GM21576 (cell line): ENCODE data around the gene ALPK3.
"Not testable (repeated sequence)": the region's sequence is repeated elsewhere in the genome, so short reads cannot be mapped to it uniquely, and the experiment has no call there.

Experiments
- ATAC-seq: cut with Tn5 transposase; IDR thresholded peaks from one replicate; pipeline ENCODE4 v1.9.1; 2021; ENCODE audit warnings: mild to moderate bottlenecking, moderate library complexity; ENCODE audit not compliant: unreplicated experiment

ALPK3 gene

DNA sequence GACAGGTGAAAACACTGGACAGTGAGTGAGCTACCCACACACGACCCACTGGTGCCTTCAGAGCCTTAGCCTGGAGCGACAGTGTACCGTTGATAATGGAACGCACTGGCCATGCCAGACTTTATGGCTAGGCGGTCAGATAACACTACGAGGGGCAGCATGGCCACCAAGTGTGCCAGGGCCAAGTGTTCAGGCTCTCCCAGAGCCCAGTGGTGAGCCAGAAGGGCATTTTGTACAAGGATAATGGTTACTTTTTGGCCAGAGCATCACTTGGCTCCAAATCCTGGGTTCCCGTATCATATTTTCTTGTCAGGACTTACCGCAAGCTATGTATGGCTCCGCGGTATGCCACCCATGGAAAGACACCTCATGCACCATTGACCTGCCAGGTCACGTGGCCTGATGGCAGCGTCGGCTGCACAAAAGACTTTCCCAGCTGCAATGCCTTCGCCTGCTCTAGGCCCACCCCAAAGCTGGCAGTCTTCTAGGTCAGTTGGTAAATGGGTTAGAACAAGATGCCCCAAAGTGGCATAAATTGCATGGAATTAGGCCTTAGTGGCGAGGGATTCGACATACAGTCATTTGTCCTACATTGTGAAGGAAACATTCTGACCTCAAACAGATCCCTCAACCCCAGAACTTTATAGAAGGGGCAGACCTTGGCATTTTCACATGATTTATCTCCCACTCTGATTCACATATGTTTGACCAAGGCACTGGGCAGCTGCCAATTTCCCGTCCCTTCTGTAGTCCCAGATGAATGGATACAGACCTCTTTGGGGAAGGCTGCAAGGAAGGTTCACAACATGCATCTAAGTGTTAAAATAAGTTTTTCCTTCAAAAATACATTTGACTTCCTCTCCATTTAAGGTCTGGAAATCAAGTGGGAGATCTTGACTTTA, 55.1 kb downstream of the ALPK3 start:
- no peak for ATAC-seq

DNA sequence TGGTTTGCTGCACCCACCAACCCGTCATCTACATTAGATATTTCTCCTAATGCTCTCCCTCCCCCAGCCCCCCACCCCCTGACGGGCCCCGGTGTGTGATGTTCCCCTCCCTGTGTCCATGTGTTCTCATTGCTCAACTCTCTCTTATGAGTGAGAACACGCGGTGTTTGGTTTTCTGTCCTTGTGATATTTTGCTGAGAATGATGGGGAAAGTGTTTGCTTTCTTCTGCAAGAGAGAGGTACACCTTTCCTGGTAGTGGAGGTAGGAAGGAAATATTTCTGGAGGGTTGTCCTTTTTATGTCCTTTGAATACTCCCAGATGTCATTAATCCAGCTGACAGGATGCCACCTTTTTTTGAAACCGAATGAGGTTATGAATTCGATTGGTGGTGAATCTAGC, 56.8 kb downstream of the ALPK3 start:
- ATAC-seq, result no peak

DNA sequence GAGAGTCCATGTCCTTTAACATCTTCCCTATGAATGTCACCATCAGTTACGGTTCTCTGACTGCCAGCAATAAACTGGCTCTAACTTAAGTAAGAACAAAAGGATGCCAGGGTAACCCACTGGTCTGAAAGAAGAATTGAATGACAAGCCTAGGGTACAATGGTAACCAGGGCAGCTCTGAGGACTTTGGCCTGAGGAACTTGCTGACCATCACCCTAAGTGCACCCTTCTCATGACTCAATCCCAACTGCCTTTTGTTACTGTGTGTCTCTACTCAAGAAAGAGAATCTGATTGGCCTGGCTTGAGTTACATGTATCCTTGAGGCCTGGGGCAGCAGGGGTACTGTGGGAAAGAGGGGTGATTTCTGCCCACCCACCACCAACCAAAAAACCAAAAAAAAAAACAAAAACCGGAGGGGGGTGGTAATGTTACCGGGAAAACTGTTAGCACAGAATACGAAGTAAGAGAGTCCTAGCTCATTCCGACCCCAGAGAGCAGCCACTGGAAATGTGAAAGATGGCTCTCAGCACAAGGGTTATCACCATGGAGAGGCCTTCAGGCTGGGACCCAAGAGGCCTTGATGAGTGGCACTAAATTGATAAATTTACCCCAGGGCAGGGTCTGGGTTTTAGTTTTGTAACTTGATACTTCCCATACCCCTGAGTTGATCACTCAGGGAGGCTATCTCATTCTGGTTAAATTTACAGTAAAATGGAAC, 58.0 kb downstream of the ALPK3 start:
- no peak for ATAC-seq

DNA sequence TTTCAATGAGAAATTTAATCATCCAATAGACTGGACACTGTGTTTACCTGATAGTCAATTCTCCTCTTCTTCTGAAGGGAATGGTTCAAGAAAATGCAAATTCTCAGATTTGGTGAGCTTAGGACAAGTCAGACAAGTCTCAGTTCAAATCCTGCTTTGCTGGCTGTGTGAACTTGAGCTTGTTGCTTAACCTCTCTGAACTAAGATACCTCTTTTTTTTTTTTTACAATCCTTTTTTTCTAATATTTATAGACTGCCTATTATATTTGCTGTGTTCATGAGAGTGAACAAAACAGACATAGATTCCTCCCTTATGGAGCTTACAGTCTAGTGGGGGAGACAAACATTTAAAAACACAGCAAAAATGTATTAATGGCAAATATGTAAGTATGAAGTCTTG, 59.1 kb downstream of the ALPK3 start:
- no peak for ATAC-seq

DNA sequence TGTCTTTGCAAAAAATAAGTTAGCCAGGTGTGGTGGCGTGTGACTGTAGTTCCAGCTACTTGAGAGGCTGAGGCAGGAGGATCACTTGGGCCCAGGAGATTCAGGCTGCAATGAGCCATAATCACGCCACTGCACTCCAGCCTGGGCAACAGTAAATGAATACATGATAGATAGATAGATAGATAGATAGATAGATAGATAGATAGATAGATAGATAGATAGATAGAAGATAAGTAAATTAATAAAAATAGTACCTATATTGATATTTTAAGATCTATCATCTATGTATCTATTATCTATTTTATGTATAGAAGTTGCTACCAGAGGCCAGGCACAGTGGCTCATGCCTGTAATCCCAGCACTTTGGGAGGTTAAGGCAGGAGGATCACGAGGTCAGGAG, 60.5 kb downstream of the ALPK3 start:
- not testable (repeated sequence) for ATAC-seq

DNA sequence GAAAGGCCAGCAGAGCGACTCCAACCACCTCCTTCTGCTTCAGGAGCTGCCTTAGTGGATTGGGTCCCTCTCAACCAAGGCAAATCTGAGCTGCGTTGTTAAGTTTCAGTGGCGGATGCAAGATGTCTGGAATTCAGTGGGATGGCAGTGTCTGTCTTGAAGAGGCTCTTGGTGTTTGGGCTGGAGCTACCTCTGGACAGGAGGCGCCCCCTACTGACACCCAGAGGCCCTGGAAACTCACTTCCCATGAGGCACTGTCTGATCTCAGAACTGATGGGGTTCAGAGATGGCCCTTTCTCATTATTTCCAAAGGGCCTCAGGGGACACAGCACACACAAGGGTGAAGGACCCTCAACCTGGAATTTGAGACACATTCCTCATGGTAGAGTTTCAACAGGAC, 61.3 kb downstream of the ALPK3 start:
- ATAC-seq, result no peak

DNA sequence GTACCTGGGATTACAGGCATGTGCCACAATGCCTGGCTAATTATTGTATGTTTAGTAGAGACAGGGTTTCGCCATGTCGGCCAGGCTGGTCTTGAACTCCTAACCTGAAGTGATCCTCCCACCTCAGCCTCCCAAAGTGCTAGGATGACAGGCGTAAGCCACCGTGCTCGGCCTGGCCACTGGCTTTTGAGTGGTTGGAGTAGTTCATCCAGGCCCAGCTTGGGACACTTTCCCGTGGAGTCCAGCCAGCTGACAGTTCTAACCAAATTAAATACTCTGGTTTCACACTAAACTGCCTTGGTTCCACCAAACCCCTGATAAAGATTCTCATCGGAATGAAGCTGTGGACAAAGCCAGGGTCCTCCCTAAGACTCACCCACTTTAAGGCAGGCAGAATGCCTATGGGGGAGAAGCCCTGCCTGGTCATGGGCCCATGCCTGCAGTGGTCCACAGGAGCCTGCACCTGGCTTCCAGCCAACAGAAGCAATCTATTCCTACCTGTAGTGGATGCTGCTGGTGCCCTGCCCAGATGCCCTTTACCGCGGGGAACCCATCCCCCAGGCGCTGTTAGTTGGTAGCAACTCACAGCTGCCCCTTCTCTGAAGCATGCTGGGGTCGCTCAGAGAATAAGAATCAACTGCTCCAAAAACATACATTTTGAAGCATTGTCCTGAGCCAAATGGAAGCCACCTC, 62.1 kb downstream of the ALPK3 start:
- no peak for ATAC-seq

DNA sequence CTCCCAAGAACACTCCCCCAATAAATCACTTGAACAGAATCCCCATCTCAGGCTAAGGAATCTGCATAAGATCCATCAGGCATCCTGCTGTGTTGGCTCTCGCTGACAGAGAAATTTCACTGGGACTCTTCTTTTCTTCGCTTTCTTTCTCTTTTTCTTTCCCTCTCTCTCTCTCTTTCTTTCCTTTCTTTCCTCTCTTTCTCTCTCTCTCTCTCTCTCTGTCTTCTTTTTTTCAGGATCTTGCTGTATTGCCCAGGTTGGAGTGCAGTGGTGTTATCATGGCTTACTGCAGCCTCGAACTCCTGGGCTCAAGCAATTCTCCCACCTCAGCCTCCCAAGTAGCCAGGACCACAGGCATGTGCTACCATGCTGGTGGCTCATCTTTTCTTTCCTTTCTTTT, 62.9 kb downstream of the ALPK3 start:
- no peak for ATAC-seq

DNA sequence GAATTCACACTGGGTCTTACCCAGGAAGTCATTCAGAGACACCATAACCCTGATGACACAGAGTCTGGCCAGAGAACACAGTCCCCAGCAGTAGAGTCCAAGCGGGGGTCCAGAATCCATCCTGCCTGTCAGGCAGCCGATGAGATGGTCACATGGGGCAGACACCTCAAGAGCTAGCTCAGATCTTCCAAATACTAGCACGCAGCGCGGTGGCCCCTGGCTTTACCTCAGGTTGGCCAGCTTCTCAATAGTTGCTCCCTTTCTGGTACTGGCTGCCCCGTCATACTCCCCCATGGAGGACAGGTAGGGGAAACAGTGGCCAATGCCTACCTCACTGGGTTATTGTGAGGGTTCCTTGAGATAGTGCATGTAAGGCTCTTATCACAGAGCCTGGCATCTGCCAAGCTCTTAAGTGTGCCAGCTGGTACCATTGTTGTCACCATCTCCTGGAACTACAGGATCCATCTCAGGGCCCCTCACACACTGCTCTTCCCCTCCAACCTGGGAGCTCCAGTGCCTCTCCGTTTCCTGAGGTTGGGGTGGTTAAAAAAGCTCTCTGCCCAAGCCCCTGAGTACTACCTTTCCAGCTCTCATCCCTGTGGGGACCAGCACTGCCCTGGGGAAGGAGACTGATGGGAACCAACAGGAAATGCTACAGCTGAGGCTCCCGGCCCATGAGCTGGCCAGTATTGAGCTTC, 63.8 kb downstream of the ALPK3 start:
- no peak for ATAC-seq

DNA sequence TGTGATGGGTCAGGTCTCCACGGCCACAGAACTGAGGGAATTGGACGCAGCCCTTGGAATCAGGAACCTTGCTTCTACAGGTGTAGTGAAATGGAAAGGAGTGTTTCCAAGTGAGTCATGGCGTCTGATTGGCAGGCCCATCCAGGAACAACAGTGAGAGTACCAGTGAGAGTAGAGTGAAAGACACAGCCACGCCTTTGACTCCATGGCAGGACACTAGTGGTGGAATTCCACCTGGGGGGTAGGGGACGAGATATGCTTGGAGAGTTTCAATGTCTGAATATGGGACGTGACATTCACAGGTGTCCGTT, 64.3 kb downstream of the ALPK3 start:
- ATAC-seq, result no peak

DNA sequence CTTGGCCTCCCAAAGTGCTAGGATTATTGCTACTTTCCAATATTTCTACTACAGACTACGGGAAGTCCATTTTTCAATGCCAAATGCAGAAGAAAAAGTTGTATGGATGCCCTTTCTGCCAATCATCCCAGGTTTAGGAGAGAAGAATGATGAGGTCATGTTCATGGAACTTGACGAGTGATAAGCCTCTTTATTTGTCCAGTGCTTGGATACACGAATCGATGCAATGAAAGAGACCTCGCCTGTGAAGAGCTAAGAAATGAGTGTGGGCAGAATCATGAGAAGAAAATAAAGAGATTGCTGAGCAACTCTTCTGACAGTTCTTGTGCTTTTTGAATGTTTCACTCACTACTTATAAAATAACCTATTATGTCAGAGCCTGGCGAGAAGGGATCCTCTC, 66.3 kb downstream of the ALPK3 start:
- no peak for ATAC-seq

DNA sequence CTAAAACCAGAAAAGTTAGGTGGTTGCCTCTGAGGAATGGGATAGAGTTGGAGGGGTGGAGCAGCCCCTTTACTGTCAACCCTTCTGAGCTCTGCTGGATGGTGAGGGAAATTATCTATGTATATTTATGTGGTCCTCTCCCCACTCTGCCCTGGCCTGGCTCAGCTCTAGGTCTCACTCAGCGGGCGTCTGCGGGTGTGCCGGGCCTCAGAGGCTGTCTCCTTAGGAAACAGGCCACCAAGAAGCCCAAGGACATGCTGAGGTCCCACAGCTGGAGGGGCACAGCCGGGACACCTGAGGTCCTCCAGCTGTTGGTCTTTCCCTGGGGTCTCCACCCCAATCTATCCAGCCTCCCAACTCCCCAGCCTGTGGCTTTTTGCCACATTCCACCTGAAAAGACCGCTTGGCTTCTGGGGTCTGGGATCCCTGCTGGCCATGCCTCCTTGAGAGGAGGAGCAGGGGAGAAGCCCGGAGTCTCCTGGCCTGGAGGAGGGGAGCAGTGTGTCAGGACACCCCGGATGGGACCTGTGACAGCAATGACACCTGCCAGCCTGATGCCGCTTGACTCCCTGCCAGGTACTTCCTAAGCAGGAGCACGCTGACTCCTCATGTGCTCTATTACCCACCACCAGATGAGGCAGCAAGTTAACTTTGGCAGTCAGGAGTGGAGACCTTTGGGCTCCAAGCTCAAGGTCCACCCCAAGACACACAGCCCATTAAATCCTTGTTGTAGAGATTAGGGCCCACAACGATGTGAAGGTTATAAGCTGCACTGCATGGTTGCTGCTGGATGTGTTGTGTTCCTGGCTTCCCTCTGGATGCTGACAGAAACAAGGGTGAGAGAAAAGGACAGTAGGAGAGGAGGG, 67.0 kb downstream of the ALPK3 start, which contains the start of gene SLC28A1:
TSS of gene SLC28A1 (plus strand) at position 747 of the 866 bp plus-strand sequence. CDS start 3,099 bp downstream, outside the sequence.
- ATAC-seq, result no peak

DNA sequence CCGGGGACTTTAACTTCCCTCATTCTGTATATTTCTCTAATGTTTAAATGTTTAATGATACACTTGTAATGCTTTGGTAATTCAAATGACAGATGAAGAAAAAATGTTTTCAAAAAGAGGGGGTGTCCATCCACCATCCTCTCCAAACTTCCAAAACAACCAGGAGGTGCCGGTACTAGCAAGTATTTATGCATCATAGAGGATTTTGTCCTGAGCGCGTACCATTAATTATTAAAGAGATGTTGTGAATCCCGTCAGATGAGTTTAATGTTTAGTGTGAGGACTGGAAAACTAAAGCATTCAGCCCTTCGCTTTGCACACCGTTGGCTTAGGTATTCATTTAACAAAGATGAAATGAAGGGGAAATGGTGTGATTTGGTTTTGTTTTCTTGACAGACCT, 68.6 kb downstream of the ALPK3 start:
- no peak for ATAC-seq

DNA sequence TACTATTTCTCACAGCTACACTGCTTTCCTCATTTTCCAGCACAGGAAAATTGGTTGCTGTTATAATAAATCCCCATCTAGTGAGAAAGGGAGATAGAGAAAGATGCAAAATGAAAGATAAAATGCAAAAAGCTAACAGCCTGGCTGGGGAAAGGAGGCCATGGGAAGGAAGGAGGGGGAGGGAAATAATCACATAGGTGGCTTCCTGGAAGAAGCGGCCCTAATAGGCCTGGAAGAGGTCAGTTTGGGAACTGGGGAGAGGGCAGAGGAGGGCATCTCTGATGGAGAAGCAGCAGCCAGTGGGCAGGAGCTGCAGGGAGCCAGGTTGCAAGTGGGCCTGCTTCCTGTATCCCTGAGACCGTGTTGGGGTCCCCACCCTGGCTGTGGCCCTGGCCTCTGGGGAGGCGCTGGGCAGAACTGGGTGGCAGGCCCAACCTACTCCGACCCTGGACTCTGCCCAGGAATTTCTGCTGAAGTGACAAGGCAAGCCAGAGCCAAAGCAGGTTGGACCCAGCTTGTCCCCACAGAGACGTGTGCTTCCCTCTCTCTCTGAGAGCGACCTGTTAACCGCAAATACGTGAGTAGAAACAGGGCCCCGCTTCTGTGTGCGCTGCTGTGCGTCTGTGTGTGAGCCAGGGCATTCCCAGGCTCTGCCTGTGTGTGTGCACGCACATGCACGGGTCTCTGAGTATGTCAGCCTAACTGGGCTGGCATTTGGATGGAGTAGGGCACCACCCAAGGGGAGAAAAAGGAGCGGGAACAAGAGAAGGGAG, 69.2 kb downstream of the ALPK3 start:
- no peak for ATAC-seq

DNA sequence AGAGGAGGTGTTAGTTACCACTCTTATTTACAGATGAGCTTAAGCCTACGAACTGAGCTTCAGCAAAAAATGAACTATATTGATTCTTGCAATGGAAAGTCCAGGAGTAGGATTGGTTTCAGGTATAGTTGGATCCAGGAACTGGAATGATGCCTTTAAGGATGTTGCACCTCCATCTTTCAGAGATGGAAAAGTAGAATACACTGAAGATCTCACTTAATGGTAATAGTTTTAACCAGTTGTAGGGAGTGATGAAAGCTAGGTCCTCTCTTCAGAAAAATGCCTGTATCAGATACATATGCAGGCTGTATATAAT, 69.8 kb downstream of the ALPK3 start:
- no peak for ATAC-seq

DNA sequence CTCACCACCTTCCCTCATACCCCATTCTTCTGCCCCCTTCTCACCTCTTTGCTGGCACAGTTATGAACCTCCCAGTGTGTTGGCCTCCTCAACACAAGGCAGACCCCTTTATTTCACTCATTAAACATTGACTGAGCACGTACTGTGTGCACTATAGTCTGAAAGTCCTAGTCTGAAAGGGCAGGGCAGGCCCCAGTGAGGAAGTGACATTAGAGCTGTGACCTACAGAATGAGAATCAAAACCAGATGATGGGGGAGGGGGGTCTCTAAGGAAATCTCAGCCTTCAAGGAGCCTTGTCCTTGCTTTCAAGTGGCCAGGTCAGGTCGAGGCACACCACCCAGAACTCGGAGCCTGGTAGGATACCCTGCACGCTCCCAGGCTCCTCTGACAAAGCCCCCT, 70.8 kb downstream of the ALPK3 start:
- ATAC-seq, result no peak

DNA sequence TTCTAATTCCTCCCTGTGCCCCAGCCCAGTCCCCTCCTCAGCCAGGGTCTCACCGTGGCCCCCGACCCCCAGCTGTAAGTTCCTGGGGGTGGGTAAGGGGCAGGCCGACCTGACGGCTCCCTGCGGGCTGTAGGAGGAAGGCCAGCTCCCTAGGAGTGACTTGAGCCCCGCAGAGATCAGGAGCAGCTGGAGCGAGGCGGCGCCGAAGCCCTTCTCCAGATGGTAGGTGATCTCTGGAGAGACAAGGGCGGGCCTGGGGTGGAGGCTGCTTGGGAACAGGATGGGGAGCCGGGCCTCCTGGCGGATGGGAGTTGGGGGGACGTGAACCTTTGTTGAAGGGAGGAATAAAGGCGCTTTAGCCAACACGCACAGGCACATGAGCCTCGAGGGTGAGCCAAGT, 71.5 kb downstream of the ALPK3 start:
- no peak for ATAC-seq

DNA sequence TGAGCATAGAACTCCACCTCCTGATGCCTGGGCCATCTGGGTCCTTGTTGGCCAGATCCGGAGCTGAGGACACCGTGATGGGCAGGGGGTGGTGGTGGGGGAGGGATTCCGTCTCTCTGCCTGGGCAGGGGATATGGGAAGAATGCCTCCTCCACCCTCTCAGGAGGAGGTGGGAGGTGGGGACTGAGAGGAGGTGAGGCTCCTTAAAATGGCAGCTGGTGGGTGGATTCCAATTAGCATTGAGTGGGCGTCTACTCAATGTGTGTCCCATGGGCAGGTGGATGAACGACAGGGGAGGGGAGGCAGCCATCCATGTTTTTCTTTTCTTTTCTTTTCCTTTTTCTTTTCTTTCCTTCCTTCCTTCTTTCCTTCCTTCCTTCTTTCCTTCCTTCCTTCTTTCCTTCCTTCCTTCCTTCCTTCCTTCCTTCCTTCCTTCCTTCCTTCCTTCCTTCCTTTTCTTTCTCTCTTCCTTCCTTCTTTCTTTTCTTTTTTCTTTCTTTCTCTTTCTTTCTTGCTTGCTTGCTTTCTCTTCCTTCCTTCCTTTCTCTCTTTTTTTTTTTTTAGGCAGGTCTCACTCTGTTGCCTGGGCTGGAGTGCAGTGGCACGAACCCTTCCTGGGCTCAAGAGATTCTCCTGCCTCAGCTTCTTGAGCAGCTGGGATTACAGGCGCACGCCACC, 72.3 kb downstream of the ALPK3 start:
- ATAC-seq, result no peak
